Thyroid gland (tissue), 4 donors: ENCODE results near the gene VSTM4. TPM values are rescaled to one million over a fixed set of nuclear protein-coding genes. Genes with fewer than 3 reads are reported as not detected.

Source experiments
- DNase-seq, 2 donors: peaks; one replicate each; pipeline ENCODE4 v3.0.0-alpha.2; 2019
- H3K27ac ChIP-seq, 3 donors: fragments of 200-600 bp; sonication (generic); 1 replicate in 2 of 3; 2 replicates in 1 of 3; pipeline ENCODE4 v1.5.1; 2016 to 2019; ENCODE audit warnings: mild to moderate bottlenecking in 1 of 3, moderate library complexity in 1 of 3
- H3K27me3 ChIP-seq: fragments of 200-600 bp; sonication (generic); one replicate; pipeline ENCODE4 v1.5.1; 2019
- H3K36me3 ChIP-seq, 2 donors: fragments of 200-600 bp; sonication (generic); one replicate each; pipeline ENCODE4 v1.5.1; 2016 to 2019
- H3K4me1 ChIP-seq, 2 donors: fragments of 200-600 bp; sonication (generic); one replicate each; pipeline ENCODE4 v1.5.1; 2017 to 2019
- H3K4me3 ChIP-seq, 3 donors: fragments of 200-600 bp; sonication (generic); replicated peaks in 1 of 3; 1 replicate in 2 of 3; 2 replicates in 1 of 3; pipeline ENCODE4 v1.5.1; 2016; ENCODE audit warnings: mild to moderate bottlenecking in 1 of 3
- H3K9me3 ChIP-seq: fragments of 200-600 bp; sonication (generic); one replicate; pipeline ENCODE4 v1.5.1; 2017
- CTCF ChIP-seq, 6 experiments: fragments of 200-600 bp in 3 of 6; fragments of 450-650 bp in 3 of 6; sonication (generic) in 3 of 6; IDR thresholded peaks; one replicate each; pipeline ENCODE4 v1.5.1; 2016 to 2019; ENCODE audit warnings: antibody characterized with exemption in 6 of 6, mild to moderate bottlenecking in 2 of 6, inconsistent platforms in 1 of 6, moderate library complexity in 1 of 6
- POLR2A ChIP-seq, 2 donors: fragments of 450-650 bp; IDR thresholded peaks; one replicate each; pipeline ENCODE4 v1.6.1; 2017; ENCODE audit warnings: antibody characterized with exemption in 2 of 2, mild to moderate bottlenecking in 2 of 2, moderate library complexity in 1 of 2
- WGBS, 2 donors: methylation state at CpG; one replicate each; pipeline ENCODE4 v1.1.5; 2017; 5-methylcytosine and 5-hydroxymethylcytosine counted together
- intact Hi-C: fragments of 100-400 bp; cut with DNase I; formaldehyde crosslinking; loops from one replicate; pipeline ENCODE4 v1.15.1; 2023
- total RNA-seq, 4 donors: library from RNA; depleted of rRNA; stranded (reverse); fragments of >200 nt; gene quantifications; one replicate each; pipeline ENCODE4 v1.2.3, GENCODE V29; 2016

VSTM4 gene
- total RNA-seq, 4 donors from 2014 or later = 42.9 to 220 (median 142) TPM

GRCh38 chr10:49158404-49158803 lies 43.1 kb upstream of the VSTM4 start:
- Histone ChIP-seq H3K27me3 (no peaks in the 10 kb centered on the region), H3K4me3 (no peak overlapping the region), H3K4me1 (no peaks in the 10 kb centered on the region), H3K36me3 (no peaks in the 10 kb centered on the region), H3K9me3 (no peaks in the 10 kb centered on the region), H3K27ac (no peak overlapping the region)
- no peak for DNase-seq
- intact Hi-C loops = no loop called here
- WGBS, 2 donors = 83 to 87% methylated on average over 7 of the region's 7 CpGs
- TF ChIP-seq POLR2A (IDR thresholded peaks at IDR 0.05) (no peak), CTCF (IDR thresholded peaks at IDR 0.05) (no peak)

- Histone ChIP-seq H3K4me3 (no peak overlapping the region), H3K36me3 (no peaks in the 10 kb centered on the region), H3K4me1 (no peaks in the 10 kb centered on the region), H3K27me3 (no peaks in the 10 kb centered on the region), H3K27ac (no peak overlapping the region), H3K9me3 (no peaks in the 10 kb centered on the region)
- no peak for TF ChIP-seq CTCF (IDR thresholded peaks at IDR 0.05)
- TF ChIP-seq POLR2A (IDR thresholded peaks at IDR 0.05) = no peak
- 95 to 96% methylated on average over 3 of the region's 3 CpGs for WGBS, 2 donors
- DNase-seq = no peak
- intact Hi-C loops = no loop called here
Measured at GRCh38 chr10:49157229-49157628, 41.9 kb upstream of the VSTM4 start.

GRCh38 chr10:49154641-49155040 lies 39.3 kb upstream of the VSTM4 start:
- intact Hi-C loops = no loop called here
- no peak overlapping the region for H3K27ac ChIP-seq
- DNase-seq = no peak
- TF ChIP-seq POLR2A (IDR thresholded peaks at IDR 0.05) (no peak), CTCF (IDR thresholded peaks at IDR 0.05) (no peak)
- H3K27me3 ChIP-seq = no peaks in the 10 kb centered on the region
- no peaks in the 10 kb centered on the region for H3K36me3 ChIP-seq
- no peaks in the 10 kb centered on the region for H3K9me3 ChIP-seq
- H3K4me1 ChIP-seq = no peaks in the 10 kb centered on the region
- 89 to 94% methylated on average over 6 of the region's 6 CpGs for WGBS, 2 donors
- no peak overlapping the region for H3K4me3 ChIP-seq

GRCh38 chr10:49153971-49154370 lies 38.6 kb upstream of the VSTM4 start:
- Histone ChIP-seq H3K36me3 (no peaks in the 10 kb centered on the region), H3K27ac (no peak overlapping the region), H3K9me3 (no peaks in the 10 kb centered on the region), H3K4me3 (no peak overlapping the region), H3K4me1 (no peaks in the 10 kb centered on the region), H3K27me3 (no peaks in the 10 kb centered on the region)
- intact Hi-C loops = no loop called here
- TF ChIP-seq CTCF (IDR thresholded peaks at IDR 0.05) (no peak), POLR2A (IDR thresholded peaks at IDR 0.05) (no peak)
- WGBS, 2 donors = 90 to 95% methylated on average over 1 of the region's 1 CpG
- no peak for DNase-seq

- no peaks in the 10 kb centered on the region for H3K4me1 ChIP-seq
- no peak overlapping the region for H3K27ac ChIP-seq
- intact Hi-C loops = no loop called here
- H3K27me3 ChIP-seq = no peaks in the 10 kb centered on the region
- no peak overlapping the region for H3K4me3 ChIP-seq
- DNase-seq = no peak
- TF ChIP-seq CTCF (IDR thresholded peaks at IDR 0.05) (no peak), POLR2A (IDR thresholded peaks at IDR 0.05) (no peak)
- WGBS, 2 donors = 69 to 80% methylated on average over 4 of the region's 4 CpGs
- no peaks in the 10 kb centered on the region for H3K9me3 ChIP-seq
- H3K36me3 ChIP-seq = no peaks in the 10 kb centered on the region
Measured at GRCh38 chr10:49153115-49153514, 37.8 kb upstream of the VSTM4 start.
